HEK293T (cell line): ENCODE data around the gene TMEM178A.

Experiments
- ARNT ChIP-seq: fragments of 450-650 bp; IDR thresholded peaks from 2 replicates; pipeline ENCODE4 v1.6.1; 2017; ENCODE audit warnings: mild to moderate bottlenecking
- BHLHE40 ChIP-seq: fragments of 450-650 bp; IDR thresholded peaks from 2 replicates; pipeline ENCODE4 v1.6.1; 2016; ENCODE audit warnings: mild to moderate bottlenecking, moderate library complexity, borderline replicate concordance
- CTBP1 ChIP-seq: fragments of 450-650 bp; IDR thresholded peaks from 2 replicates; pipeline ENCODE4 v1.6.1; 2016; ENCODE audit warnings: borderline replicate concordance
- ELF4 ChIP-seq: fragments of 450-650 bp; IDR thresholded peaks from 2 replicates; pipeline ENCODE4 v1.6.1; 2017; ENCODE audit warnings: antibody characterized with exemption
- FOXA1 ChIP-seq: fragments of 450-650 bp; IDR thresholded peaks from 2 replicates; pipeline ENCODE4 v1.6.1; 2016; ENCODE audit warnings: mild to moderate bottlenecking
- FOXK2 ChIP-seq: fragments of 450-650 bp; IDR thresholded peaks from 2 replicates; pipeline ENCODE4 v1.6.1; 2016; ENCODE audit warnings: mild to moderate bottlenecking
- FOXM1 ChIP-seq: fragments of 450-650 bp; IDR thresholded peaks from 2 replicates; pipeline ENCODE4 v1.6.1; 2017; ENCODE audit warnings: mild to moderate bottlenecking, borderline replicate concordance
- HDGF ChIP-seq: fragments of 450-650 bp; IDR thresholded peaks from 2 replicates; pipeline ENCODE4 v1.6.1; 2017; ENCODE audit warnings: antibody characterized with exemption, borderline replicate concordance
- L3MBTL2 ChIP-seq: fragments of 450-650 bp; conservative IDR thresholded peaks from 2 replicates; pipeline ENCODE4 v1.6.1; 2016; ENCODE audit warnings: mild to moderate bottlenecking
- SP1 ChIP-seq: fragments of 450-650 bp; IDR thresholded peaks from 2 replicates; pipeline ENCODE4 v1.6.1; 2017
- SUZ12 ChIP-seq: fragments of 450-650 bp; IDR thresholded peaks from 2 replicates; pipeline ENCODE4 v1.6.1; 2016; ENCODE audit warnings: mild to moderate bottlenecking
- TARDBP ChIP-seq: fragments of 450-650 bp; IDR thresholded peaks from 2 replicates; pipeline ENCODE4 v1.6.1; 2016
- ZNF384 ChIP-seq: fragments of 450-650 bp; IDR thresholded peaks from 2 replicates; pipeline ENCODE4 v1.6.1; 2016

DNA sequence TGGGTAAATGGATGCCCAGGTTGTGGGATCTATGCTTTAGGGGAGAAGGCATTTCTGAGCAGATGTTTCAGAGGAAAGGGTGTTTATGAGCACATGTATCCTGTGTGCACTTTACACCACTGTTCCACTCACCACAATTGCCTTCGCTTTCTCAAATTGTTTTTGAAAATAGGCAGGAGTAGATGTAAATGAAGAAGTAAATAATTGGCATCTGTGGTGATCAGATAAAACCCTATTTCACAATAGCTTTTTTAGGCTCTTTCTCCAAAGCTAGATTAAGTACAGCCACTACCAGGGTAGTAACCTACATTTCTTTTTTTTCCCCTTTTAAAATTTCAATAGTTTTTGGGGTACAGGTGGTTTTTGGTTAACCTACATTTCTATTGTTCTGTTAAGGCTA lies 40.6 kb downstream of the TMEM178A start:
- TF ChIP-seq ZNF384 (no peak), SUZ12 (no peak), BHLHE40 (no peak), FOXA1 (no peak), HDGF (no peak), L3MBTL2 (no peak), ARNT (no peak), FOXK2 (no peak), FOXM1 (no peak), SP1 (no peak), ELF4 (no peak), TARDBP (no peak), CTBP1 (no peak)
